CD14-positive monocyte (primary cell): ENCODE data around the gene BAZ2B. TPM values are rescaled to one million over a fixed set of nuclear protein-coding genes. Genes with fewer than 3 reads are reported as not detected.

Experiments
- DNase-seq, 3 donors: peaks; one replicate each; pipeline ENCODE4 v3.0.0-alpha.2; 2011 to 2022
- H2AFZ ChIP-seq: 2 replicates; pipeline ENCODE4 v1.6.0; 2012; ENCODE audit warnings: mild to moderate bottlenecking, low read depth, low read length, inconsistent platforms; ENCODE audit not compliant: insufficient read depth, poor library complexity, severe bottlenecking
- H3K27ac ChIP-seq, 2 donors: 1 replicate in 1 of 2; 2 replicates in 1 of 2; pipeline ENCODE4 v1.5.1; 2012 to 2013; ENCODE audit warnings: low read length in 2 of 2, control low read depth in 1 of 2, inconsistent platforms in 1 of 2, low read depth in 1 of 2, mild to moderate bottlenecking in 1 of 2
- H3K27me3 ChIP-seq, 2 donors: one replicate each; pipeline versions ENCODE4 v1.6.0 to v1.6.1; 2011 to 2013; ENCODE audit warnings: low read length in 2 of 2; ENCODE audit not compliant: control insufficient read depth in 2 of 2, insufficient read depth in 2 of 2
- H3K36me3 ChIP-seq, 2 donors: replicated peaks in 1 of 2; 1 replicate in 1 of 2; 2 replicates in 1 of 2; pipeline versions ENCODE4 v1.5.1 to v1.6.1; 2012 to 2013; ENCODE audit warnings: low read length in 2 of 2, control low read depth in 1 of 2, inconsistent platforms in 1 of 2, mild to moderate bottlenecking in 1 of 2; ENCODE audit not compliant: insufficient read depth in 2 of 2, control insufficient read depth in 1 of 2
- H3K4me1 ChIP-seq, 2 donors: 1 replicate in 1 of 2; 2 replicates in 1 of 2; pipeline versions ENCODE4 v1.5.1 to v1.6.1; 2012 to 2013; ENCODE audit warnings: low read length in 2 of 2, control low read depth in 1 of 2, inconsistent platforms in 1 of 2, mild to moderate bottlenecking in 1 of 2, moderate library complexity in 1 of 2; ENCODE audit not compliant: insufficient read depth in 2 of 2, control insufficient read depth in 1 of 2
- H3K4me2 ChIP-seq: replicated peaks from 2 replicates; pipeline ENCODE3; 2012; ENCODE audit warnings: low read length, moderate library complexity, mild to moderate bottlenecking; ENCODE audit not compliant: poor library complexity, severe bottlenecking; ENCODE audit errors: extremely low read depth
- H3K4me3 ChIP-seq, 3 experiments: fragments of 200-600 bp in 1 of 3; sonication (generic) in 1 of 3; replicated peaks in 1 of 3; 1 replicate in 2 of 3; 2 replicates in 1 of 3; pipeline ENCODE4 v1.5.1; 2011 to 2013; ENCODE audit warnings: low read length in 3 of 3, mild to moderate bottlenecking in 3 of 3, control low read depth in 2 of 3, low read depth in 2 of 3, inconsistent platforms in 1 of 3, moderate library complexity in 1 of 3
- H3K79me2 ChIP-seq: 2 replicates; pipeline ENCODE4 v1.6.0; 2012; ENCODE audit warnings: mild to moderate bottlenecking, control low read depth, inconsistent platforms, low read length, moderate library complexity; ENCODE audit not compliant: insufficient read depth
- H3K9ac ChIP-seq: 2 replicates; pipeline ENCODE4 v1.6.0; 2017; ENCODE audit warnings: low read length, mild to moderate bottlenecking; ENCODE audit not compliant: insufficient read depth, poor library complexity, severe bottlenecking
- H3K9me3 ChIP-seq, 2 donors: replicated peaks in 1 of 2; 1 replicate in 1 of 2; 2 replicates in 1 of 2; pipeline versions ENCODE4 v1.5.1 to v1.6.1; 2012 to 2013; ENCODE audit warnings: low read length in 2 of 2, control low read depth in 1 of 2; ENCODE audit not compliant: control insufficient read depth in 1 of 2, insufficient read depth in 1 of 2
- H4K20me1 ChIP-seq: 2 replicates; pipeline ENCODE4 v1.6.0; 2012; ENCODE audit warnings: mild to moderate bottlenecking, low read length, control low read depth, moderate library complexity; ENCODE audit not compliant: insufficient read depth
- H3K27ac Mint-ChIP-seq, 7 donors: one replicate each; pipeline ENCODE4 v1.8.0; 2020; ENCODE audit warnings: mild to moderate bottlenecking in 7 of 7, mixed read lengths in 7 of 7, moderate library complexity in 6 of 7, inconsistent platforms in 2 of 7
- H3K27me3 Mint-ChIP-seq, 3 donors: one replicate each; pipeline ENCODE4 v1.8.0; 2021 to 2022; ENCODE audit warnings: low read depth in 3 of 3, mild to moderate bottlenecking in 3 of 3, mixed read lengths in 3 of 3, moderate library complexity in 3 of 3, inconsistent platforms in 1 of 3
- H3K36me3 Mint-ChIP-seq, 2 donors: one replicate each; pipeline ENCODE4 v1.8.0; 2020; ENCODE audit warnings: mixed read lengths in 2 of 2, inconsistent platforms in 1 of 2, mild to moderate bottlenecking in 1 of 2
- H3K4me1 Mint-ChIP-seq: one replicate; pipeline ENCODE4 v1.8.0; 2020; ENCODE audit warnings: mild to moderate bottlenecking, mixed read lengths
- H3K4me3 Mint-ChIP-seq, 2 donors: one replicate each; pipeline ENCODE4 v1.8.0; 2020; ENCODE audit warnings: mild to moderate bottlenecking in 2 of 2, mixed read lengths in 2 of 2, moderate library complexity in 1 of 2
- H3K9me3 Mint-ChIP-seq, 7 donors: one replicate each; pipeline ENCODE4 v1.8.0; 2020 to 2022; ENCODE audit warnings: mixed read lengths in 7 of 7, mild to moderate bottlenecking in 6 of 7, moderate library complexity in 6 of 7, inconsistent platforms in 2 of 7
- CTCF ChIP-seq: fragments of 200-600 bp; IDR thresholded peaks from one replicate; pipeline ENCODE4 v1.8.0; 2022; ENCODE audit warnings: antibody characterized with exemption, mild to moderate bottlenecking
- WGBS: methylation state at CpG from one replicate; pipeline ENCODE4 v1.1.5; 2013; ENCODE audit warnings: missing lambda C conversion rate; ENCODE audit not compliant: insufficient coverage; 5-methylcytosine and 5-hydroxymethylcytosine counted together
- intact Hi-C, 2 donors: fragments of 100-400 bp; cut with micrococcal nuclease; formaldehyde crosslinking; loops; one replicate each; pipeline versions ENCODE4 v1.15.0 to v1.15.1; 2023
- polyA plus RNA-seq, 3 donors: library from polyadenylated mRNA; depleted of rRNA in 1 of 3; unstranded in 2 of 3; stranded (reverse) in 1 of 3; fragments of 300-500 nt in 2 of 3; fragments of >200 nt in 1 of 3; fragmentation: Illumina TruSeq in 2 of 3; gene quantifications; 1 replicate in 2 of 3; 2 replicates in 1 of 3; pipeline ENCODE4 v1.2.3, GENCODE V29; 2012 to 2021

BAZ2B gene
- polyA plus RNA-seq, 3 donors = 12.9 to 34.2 (median 31.6) TPM

- H3K4me2 ChIP-seq = no peak overlapping the region
- H3K27ac ChIP-seq = peak overlapping the region in 1 of 2 donors; percentile 25
- H3K4me1 ChIP-seq = peaks cover 0 to 5% of the 10 kb centered on the region in 2 donors
- peaks cover 96% of the 10 kb centered on the region for H3K79me2 ChIP-seq
- DNase-seq = no peak
- H4K20me1 ChIP-seq = peaks cover 92% of the 10 kb centered on the region
- H2AFZ ChIP-seq = no peak overlapping the region
- H3K9me3 ChIP-seq = no peaks in the 10 kb centered on the region
- no peaks in the 10 kb centered on the region for H3K9me3 Mint-ChIP-seq
- no peak overlapping the region for H3K4me3 Mint-ChIP-seq
- no peaks in the 10 kb centered on the region for H3K27me3 ChIP-seq
- H3K4me1 Mint-ChIP-seq = peaks cover 30% of the 10 kb centered on the region
- H3K36me3 ChIP-seq = no peaks in the 10 kb centered on the region
- H3K9ac ChIP-seq = no peak overlapping the region
- H3K4me3 ChIP-seq = no peak overlapping the region
- peak overlapping the region in 6 of 7 donors; percentile 6 to 69 (median 32) for H3K27ac Mint-ChIP-seq
- H3K36me3 Mint-ChIP-seq = peaks cover 9 to 31% of the 10 kb centered on the region in 2 donors
- intact Hi-C loops = no loop called here
- no peaks in the 10 kb centered on the region for H3K27me3 Mint-ChIP-seq
- no peak for TF ChIP-seq CTCF
- no CpG with 5 or more reads among the region's 3 CpGs for WGBS
These were observed 10.7 kb downstream of the BAZ2B start for GRCh38 chr2:159605441-159606178.

GRCh38 chr2:159604159-159604558 lies 12.2 kb downstream of the BAZ2B start:
- no CpG with 5 or more reads among the region's 2 CpGs for WGBS
- no peak overlapping the region for H3K4me3 Mint-ChIP-seq
- H4K20me1 ChIP-seq = peaks cover 92% of the 10 kb centered on the region

More at GRCh38 chr2:159604159-159604558, 12.2 kb downstream of the BAZ2B start:
- Mint-ChIP-seq H3K4me1 (peaks cover 26% of the 10 kb centered on the region), H3K36me3 (peaks cover 10 to 31% of the 10 kb centered on the region in 2 donors), H3K27ac (no peak overlapping the region), H3K9me3 (no peaks in the 10 kb centered on the region), H3K27me3 (no peaks in the 10 kb centered on the region)
- intact Hi-C loops = no loop called here
- Histone ChIP-seq H3K4me3 (no peak overlapping the region), H3K27ac (no peak overlapping the region), H3K79me2 (peaks cover 96% of the 10 kb centered on the region), H2AFZ (no peak overlapping the region), H3K4me2 (no peak overlapping the region), H3K9ac (no peak overlapping the region), H3K4me1 (peaks cover 0 to 5% of the 10 kb centered on the region in 2 donors), H3K36me3 (no peaks in the 10 kb centered on the region), H3K9me3 (no peaks in the 10 kb centered on the region), H3K27me3 (no peaks in the 10 kb centered on the region)
- TF ChIP-seq CTCF = no peak
- no peak for DNase-seq
